Stimulated activated CD8-positive, alpha-beta memory T cell treated with anti-CD3 and anti-CD28 coated beads, Interleukin-4, amount 100 ng/mL, for 1 hour (primary cell): ENCODE measurements around the gene NCKAP1.
"Not testable (repeated sequence)": the region's sequence is repeated elsewhere in the genome, so short reads cannot be mapped to it uniquely, and the experiment has no call there.

Experiments
- DNase-seq, 2 donors: peaks; one replicate each; pipeline ENCODE4 v3.0.0-alpha.2; 2020; ENCODE audit warnings: low read depth in 2 of 2, low spot score in 1 of 2

Gene NCKAP1

DNA sequence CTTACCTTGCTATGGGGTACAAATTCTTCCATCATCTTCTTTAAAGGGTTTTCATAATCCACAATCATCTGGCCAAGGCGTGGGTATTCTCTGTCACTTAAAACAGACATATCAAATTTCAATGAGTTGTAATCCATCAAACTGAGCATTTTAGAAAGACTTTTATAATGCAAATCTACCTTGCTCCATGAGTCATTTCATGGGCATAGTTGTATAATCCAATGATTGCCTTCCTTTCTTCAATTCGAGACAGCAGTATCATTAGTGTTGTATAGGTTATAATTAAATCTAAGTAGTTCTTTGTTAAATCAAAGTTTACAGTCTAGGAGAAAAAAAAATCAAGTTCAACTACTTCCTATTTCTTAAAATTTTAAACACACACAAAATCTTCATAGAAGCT, 36.3 kb downstream of the NCKAP1 start:
- no peak for DNase-seq

DNA sequence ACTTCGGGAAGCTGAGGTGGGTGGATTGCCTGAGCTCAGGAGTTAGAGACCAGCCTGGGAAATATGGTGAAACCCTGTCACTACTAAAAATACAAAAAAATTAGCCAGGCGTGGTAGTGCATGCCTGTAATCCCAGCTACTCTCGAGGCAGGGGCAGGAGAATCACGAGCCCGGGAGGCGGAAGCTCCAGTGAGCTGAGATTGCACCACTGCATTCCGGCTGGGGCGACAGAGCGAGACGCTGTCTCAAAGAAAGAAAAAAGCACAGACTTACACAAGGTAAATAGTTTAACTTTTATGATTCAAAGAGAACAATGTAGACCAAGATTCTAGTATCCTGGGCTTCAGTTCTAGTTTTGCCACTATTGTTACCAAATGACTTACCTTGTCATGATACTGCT, 37.4 kb downstream of the NCKAP1 start:
- no peak for DNase-seq

GRCh38 chr2:182999348-183000028, 38.8 kb downstream of the NCKAP1 start:
- no peak for DNase-seq

DNA sequence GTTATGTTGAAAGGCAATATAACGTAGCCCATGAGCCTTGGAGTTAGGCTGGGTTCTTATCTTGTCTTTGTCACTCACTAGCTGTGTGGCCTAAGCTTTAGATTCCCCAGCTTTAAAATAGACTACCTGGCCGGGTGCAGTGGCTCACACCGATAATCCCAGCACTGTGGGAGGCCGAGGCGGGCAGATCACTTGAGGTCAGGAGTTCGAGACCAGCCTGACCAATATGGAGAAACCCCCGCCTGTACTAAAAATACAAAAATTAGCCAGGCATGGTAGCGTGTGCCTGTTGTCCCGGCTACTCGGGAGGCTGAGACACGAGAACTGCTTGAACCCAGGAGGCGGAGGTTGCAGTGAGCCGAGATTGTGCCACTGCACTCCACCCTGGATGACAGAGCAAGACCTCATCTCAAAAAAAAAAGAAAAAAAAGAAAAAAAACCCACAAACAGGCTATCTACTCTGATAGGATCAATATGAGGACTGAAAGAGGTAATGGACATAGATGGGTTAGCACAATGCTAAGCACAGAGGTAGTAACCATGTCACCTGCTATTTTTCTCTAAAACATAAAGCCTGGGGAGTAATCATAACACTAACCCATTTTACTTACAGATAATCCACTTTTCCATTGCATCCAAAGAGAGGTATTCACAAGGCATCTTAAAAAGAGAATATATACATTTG, 43.9 kb downstream of the NCKAP1 start:
- no peak for DNase-seq

- DNase-seq, result no peak
Measured at GRCh38 chr2:182982941-182983340, 55.3 kb downstream of the NCKAP1 start.

GRCh38 chr2:182981475-182981874, 56.8 kb downstream of the NCKAP1 start:
- not testable (repeated sequence) for DNase-seq

DNA sequence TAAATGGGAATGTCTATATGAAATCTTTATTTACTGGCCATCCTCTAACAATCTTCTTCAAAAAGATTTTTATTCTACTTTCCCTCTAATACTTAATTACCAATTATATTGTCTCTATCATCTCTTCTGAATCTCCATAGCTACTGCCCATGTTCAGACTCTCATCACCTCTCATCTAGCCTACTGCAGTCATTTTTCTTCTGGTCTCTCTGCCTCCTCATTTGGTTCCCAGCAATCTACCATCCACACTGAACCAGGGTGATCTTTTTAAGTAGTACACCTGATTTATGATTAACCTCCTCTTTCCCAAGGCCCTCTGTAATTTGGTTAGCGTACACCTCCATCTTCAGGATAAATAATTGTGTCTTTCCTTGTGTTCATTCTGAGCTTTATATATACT, 57.6 kb downstream of the NCKAP1 start:
- no peak for DNase-seq

DNA sequence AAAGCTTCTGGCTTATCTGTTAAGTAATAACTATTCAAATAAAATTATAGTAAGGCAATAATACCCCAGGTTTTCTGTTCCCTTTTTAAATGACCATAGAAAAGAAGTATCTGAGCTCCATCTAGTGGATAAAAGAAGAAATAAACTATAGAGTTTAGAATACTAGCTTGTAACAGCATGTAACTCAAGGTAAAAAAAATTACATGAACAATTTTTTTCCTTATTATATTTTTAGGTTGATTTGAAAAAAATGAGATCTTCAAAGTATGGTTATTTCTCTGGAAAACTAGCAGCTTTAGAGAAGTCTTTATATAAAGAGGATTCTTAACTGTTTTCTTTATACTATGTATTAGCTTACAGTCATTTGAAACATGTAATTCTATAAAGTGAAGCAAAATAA, 58.1 kb downstream of the NCKAP1 start:
- DNase-seq, result no peak

GRCh38 chr2:182977463-182977862, 60.8 kb downstream of the NCKAP1 start:
- DNase-seq, result no peak

- DNase-seq, result no peak
Measured at GRCh38 chr2:182973441-182974352, 64.6 kb downstream of the NCKAP1 start.

DNA sequence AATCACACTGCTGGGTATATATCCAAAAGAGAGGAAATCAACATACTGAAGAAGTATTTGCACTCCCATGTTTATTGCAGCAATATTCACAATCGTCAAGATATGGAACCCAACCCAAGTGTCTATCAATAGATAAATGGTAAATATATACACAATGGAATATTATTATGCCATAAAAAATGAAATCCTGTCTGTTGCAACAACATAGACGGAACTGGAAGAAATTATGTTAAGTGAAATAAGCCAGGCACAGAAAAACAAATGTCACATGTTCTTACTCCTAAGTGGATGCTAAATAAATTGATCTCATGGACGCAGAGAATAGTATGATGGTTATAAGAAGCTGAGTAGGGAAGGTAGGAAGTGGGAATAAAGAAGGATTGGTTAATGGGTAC, 65.7 kb downstream of the NCKAP1 start:
- no peak for DNase-seq

- no peak for DNase-seq
Measured at GRCh38 chr2:182971820-182972547, 66.3 kb downstream of the NCKAP1 start.

- no peak for DNase-seq
Measured at GRCh38 chr2:182970486-182970885, 67.8 kb downstream of the NCKAP1 start.

DNA sequence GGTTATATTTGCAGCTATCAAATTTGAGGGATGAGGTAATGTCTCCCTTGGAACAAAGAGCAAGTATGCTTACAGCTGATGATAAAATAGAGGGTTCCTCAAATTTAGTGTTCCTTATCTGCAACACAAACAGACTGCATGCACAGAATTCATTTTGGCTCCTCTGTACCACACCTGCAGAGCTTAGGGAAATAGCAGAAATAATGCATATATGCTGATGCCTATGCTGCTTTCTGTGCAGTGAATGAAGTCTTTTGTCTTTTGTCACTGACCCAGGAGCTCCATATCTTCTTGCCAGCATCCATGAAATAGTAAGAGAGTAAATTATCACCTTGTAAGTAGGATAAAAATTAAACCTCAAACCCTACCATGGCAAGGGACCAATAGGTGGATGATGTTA, 69.8 kb downstream of the NCKAP1 start:
- DNase-seq, result no peak

- DNase-seq, result not testable (repeated sequence)
Measured at GRCh38 chr2:182966356-182966755, 71.9 kb downstream of the NCKAP1 start.

- DNase-seq, result no peak
Measured at GRCh38 chr2:182962641-182963040, 75.6 kb downstream of the NCKAP1 start.

- DNase-seq, result not testable (repeated sequence)
Measured at GRCh38 chr2:182960869-182961268, 77.4 kb downstream of the NCKAP1 start.

DNA sequence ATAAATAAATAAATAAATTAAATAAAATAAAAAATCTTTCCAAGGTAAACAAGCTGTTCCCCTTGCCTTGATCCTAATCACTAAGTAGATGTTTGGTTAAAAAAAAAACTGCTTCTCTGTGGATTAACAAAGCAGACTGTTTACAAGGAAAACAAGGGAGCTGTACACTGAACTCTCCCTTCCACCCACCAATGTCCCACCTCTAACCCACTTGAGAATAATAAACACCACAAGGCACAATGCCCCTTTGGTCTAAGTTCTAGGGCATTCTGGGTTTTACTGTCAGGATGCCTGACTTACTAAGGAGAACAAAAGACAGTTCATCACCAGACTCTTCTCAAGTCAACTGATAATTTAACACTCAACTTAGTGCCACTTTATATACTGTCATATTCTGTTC, 83.5 kb downstream of the NCKAP1 start:
- no peak for DNase-seq

DNA sequence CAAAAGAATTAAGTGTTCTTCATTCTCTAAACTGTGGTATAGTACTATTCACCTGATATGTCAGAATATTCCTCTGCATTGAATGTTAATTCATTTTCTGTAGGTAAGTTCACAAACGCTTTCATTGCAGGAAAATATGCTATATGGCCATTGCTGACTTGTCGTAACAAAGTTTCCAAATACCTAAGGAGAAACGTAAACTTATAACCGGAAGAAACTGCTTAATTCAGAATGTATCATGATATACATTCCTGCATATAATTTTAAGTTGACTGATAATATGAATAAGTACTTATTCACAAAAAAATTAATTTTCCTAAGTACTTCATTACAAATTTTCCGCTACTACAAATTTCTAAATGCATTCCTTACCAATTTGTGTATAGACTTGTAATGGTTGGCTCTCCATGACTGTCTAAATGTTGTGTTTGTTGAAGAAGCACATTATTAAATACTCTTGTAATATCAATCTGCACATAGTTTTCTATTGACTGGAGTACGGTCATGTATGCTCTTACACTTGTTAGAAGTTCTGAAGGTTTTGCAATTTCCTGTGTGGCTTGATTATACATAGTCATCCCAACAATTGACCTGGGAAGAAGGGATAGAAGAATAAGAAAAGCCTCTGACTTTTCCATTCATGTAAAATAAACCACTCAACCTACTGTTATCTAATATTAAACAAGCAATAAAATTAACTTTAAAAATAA, 85.4 kb downstream of the NCKAP1 start:
- DNase-seq, result no peak

DNA sequence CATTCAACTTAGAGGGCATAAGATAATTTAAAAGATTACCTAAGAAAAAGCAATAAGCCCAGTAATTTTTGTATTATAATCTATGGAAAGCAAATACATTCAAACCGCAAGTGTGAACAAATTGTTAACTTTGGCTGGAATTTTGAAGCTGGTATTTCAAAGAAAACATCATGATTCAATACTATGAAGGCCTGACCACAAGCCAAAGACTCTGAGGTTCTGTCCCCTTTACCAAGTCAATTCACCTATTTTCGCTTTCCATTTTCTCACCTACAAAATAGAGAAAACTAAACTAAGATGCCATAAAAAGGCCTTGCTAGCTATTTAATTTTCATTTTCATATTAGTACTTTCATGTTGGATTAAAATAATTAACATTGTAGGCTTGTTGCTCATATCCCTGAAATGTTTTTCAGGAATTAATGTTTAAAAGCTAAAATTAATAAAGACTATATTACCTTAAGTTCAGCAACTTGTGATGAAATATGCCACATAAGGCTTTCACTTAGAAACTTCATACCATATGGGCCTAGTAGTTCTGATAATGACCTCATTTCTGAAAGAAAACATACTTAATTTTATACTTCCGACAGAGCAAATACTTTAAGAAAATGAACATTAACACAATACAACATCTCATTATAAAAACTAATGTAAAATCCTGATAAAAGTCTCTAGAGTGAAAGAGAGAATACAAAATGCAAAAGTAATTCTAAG, 86.2 kb downstream of the NCKAP1 start:
- no peak for DNase-seq
